ENCODE data around the gene CLEC4F. TPM values are rescaled to one million over a fixed set of nuclear protein-coding genes. Genes with fewer than 3 reads are reported as not detected.
A peak's percentile ranks its signal among the peaks of the same experiment; 100 is the strongest.

Gene CLEC4F
- total RNA-seq, 1 experiment from 2014 or later: not detected

- no peaks in the 10 kb centered on the region for H3K9me3 ChIP-seq
- H3K27me3 ChIP-seq: no peaks in the 10 kb centered on the region
- H3K36me3 ChIP-seq: no peaks in the 10 kb centered on the region
- H3K4me3 ChIP-seq: no peak overlapping the region
- DNase-seq: no peak
These were observed 10.0 kb upstream of the CLEC4F start for GRCh38 chr2:70830366-70830765.

DNA sequence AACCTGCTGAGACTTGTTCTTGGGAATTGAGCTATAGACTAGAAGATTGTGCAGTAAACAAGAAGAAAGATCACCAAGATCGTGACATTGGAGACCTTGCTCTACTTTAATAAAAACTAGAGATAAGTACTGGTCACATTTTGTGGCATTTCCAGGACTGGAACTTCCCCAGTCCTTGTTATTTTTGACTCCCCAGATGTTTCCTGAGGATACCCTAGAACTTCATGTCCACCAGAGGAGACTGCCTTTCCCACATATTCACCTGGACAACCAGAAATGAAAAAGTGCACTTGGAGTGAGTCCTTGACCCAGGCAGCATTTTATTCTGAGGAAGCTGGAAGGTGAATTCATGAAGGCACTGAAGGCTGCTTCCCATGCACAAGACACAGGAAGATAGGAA lies 9.5 kb upstream of the CLEC4F start:
- H3K36me3 ChIP-seq: no peaks in the 10 kb centered on the region
- no peaks in the 10 kb centered on the region for H3K27me3 ChIP-seq
- no peak for DNase-seq
- H3K9me3 ChIP-seq: no peaks in the 10 kb centered on the region
- H3K4me3 ChIP-seq: no peak overlapping the region

GRCh38 chr2:70828914-70829824 lies 8.8 kb upstream of the CLEC4F start:
- H3K4me3 ChIP-seq: no peak overlapping the region
- H3K36me3 ChIP-seq: no peaks in the 10 kb centered on the region
- no peaks in the 10 kb centered on the region for H3K27me3 ChIP-seq

GRCh38 chr2:70828115-70828514 lies 7.7 kb upstream of the CLEC4F start:
- DNase-seq: no peak
- no peaks in the 10 kb centered on the region for H3K27me3 ChIP-seq
- no peaks in the 10 kb centered on the region for H3K36me3 ChIP-seq
- H3K4me3 ChIP-seq: no peak overlapping the region
- no peaks in the 10 kb centered on the region for H3K9me3 ChIP-seq

More at GRCh38 chr2:70828914-70829824, 8.8 kb upstream of the CLEC4F start:
- DNase-seq: peak; percentile 56
- no peaks in the 10 kb centered on the region for H3K9me3 ChIP-seq

DNA sequence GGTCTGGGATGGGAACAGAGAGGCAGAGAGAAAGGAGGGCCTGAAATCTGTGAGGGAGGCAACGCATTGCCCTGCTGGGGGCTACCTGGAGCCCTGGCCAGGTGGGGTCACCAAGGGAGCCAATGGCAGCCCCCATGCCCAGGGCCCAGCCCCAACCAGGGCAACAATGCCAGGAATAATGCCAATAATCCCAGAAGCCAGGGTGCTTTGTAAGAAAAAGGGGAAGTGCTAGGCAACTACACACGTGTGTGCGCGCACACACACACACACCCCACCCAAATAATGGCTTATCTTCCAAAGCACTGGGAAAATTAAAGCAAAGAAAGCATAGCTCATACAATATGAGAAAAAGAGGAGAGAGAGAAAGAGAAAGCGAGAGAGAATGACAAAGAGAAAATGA lies 7.0 kb upstream of the CLEC4F start:
- DNase-seq: no peak
- no peaks in the 10 kb centered on the region for H3K9me3 ChIP-seq
- H3K4me3 ChIP-seq: no peak overlapping the region
- H3K27me3 ChIP-seq: no peaks in the 10 kb centered on the region
- no peaks in the 10 kb centered on the region for H3K36me3 ChIP-seq

DNA sequence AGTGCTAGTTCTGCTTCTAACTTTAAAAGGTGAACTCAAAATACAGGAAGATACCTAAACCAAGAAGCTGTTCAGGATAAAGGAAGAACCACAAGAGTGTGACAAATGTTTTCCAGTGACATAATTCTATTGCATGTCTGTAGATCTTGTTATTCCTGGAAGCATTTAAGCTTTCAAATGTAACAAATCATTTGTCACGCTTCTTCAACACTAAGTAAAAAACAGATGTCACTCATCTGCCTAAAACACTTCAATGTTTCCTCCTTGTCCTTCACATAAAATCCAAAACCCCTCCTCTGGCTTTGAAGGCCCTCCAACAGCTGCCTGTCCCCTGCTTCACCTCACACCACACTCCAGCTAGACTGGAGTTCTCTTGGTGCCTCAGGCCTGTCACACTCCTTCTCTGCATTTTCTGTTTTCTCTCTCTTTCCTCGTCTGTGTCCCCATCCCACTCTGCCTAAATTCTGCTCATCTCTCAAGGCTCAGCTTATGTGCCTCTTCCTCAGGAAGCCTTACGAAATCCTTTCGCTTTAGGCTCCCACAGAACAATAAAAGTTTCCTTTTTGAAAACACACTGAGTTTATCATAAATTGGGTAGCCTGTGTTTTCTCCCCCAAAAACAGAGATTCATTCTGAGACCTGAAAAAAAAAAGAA lies 6.4 kb upstream of the CLEC4F start:
- Histone ChIP-seq H3K27me3 (no peaks in the 10 kb centered on the region), H3K36me3 (no peaks in the 10 kb centered on the region), H3K9me3 (no peaks in the 10 kb centered on the region), H3K4me3 (no peak overlapping the region)
- DNase-seq: no peak

GRCh38 chr2:70823249-70823648 lies 2.9 kb upstream of the CLEC4F start:
- no peaks in the 10 kb centered on the region for H3K27me3 ChIP-seq
- DNase-seq: no peak
- H3K9me3 ChIP-seq: no peaks in the 10 kb centered on the region
- no peak overlapping the region for H3K4me3 ChIP-seq
- H3K36me3 ChIP-seq: no peaks in the 10 kb centered on the region

- no peak for DNase-seq
- Histone ChIP-seq H3K4me3 (no peak overlapping the region), H3K9me3 (no peaks in the 10 kb centered on the region), H3K27me3 (no peaks in the 10 kb centered on the region), H3K36me3 (no peaks in the 10 kb centered on the region)
These were observed 2.4 kb upstream of the CLEC4F start for GRCh38 chr2:70822843-70823242.

DNA sequence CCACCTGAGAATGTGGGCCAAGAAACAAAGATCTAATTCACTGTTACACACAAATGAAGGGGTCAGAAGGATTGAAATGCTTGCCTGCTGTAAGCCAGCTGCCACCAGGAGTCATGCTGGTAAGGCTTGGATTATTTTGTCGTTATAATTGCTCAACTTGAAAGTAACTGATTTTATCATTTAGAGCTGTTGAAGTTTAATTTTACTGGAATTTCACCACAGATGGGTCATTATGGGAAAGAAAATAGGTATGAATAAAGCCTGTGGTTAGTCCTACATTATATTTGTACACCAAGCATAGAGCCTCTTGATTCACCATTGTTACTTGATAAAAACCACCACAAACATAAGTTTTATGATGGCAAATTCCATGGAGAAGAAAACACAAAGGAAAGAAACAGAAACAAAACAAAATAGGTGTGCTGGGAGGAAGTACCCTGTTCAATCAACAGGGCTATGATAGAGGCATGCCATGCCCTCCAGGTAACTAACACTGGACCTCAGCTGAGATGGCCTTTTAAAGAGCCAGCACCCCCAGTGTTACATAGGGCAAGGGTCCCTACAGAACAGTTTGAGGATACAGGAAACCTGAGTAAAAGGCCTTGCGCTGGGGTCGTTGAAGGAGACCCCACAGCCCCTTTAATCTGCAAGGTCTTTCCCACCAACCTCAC lies 3.0 kb downstream of the CLEC4F start:
- no peaks in the 10 kb centered on the region for H3K27me3 ChIP-seq

DNA sequence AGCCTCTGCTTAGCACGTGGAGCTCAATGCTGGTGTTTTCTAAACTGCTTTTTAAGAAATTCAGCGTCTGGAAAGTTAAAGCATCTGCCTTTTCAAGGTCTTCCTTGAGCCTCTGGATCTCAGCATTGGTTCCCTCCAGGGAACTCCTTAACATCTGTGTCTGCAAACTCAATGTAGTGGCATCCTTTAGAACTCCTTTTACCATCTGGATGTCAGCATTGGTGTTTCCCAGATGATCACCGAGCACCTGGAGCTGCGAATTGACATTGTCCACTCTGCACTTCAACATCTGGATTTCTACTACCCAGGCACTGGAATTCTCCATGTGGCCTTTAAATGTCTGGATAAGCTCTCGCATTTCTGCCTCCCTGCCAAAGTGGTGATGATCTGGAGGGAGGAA lies 3.7 kb downstream of the CLEC4F start:
- no peaks in the 10 kb centered on the region for H3K9me3 ChIP-seq
- H3K4me3 ChIP-seq: no peak overlapping the region
- no peaks in the 10 kb centered on the region for H3K27me3 ChIP-seq
- DNase-seq: no peak
- no peaks in the 10 kb centered on the region for H3K36me3 ChIP-seq

More for the DNA sequence above, 3.0 kb downstream of the CLEC4F start:
- no peak overlapping the region for H3K4me3 ChIP-seq
- H3K9me3 ChIP-seq: no peaks in the 10 kb centered on the region
- H3K36me3 ChIP-seq: no peaks in the 10 kb centered on the region
- DNase-seq: no peak

DNA sequence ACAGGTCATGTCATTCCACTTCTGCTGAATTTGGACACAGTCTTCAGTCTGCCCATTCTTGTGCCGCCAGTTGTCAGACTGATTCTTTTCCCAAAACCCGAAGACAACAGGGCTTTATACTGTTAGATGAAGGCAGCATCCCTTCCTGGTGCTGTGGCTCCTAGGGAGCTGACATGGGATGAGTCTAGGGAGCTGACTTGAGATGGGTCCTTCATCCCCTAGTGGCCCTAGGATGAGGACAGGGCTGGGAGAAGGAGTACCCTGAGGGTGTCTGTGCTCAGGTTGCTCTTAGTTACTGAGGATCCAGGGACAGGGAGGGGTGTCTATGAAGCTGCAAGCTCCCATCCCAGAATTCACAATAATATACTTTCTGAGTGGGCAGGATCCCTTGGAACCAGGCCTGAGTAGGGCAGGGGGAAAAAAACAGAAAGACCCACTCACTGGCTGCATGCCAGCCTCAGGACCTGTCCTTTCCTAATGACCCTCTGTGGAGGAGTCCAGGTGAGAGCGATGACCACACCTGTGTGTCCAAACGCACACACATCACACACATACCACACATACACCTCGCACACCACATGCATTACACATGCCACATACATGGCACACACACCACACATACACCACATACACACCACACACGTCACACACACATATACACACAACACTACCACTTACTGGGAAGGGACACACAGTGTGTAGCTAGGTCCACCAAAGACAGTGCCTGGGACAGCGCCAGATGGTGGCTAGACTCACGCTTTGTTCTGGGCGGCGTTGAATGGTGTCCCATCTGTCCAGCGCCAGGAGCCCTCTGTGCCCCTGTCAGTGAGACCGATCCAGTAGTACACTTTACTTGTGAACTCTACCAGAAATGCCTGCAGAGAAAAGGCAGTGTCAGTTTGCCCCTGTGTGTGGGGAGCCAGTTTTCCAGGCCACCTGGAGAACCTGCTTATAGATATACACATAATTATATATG lies 11.1 kb downstream of the CLEC4F start:
- H3K27me3 ChIP-seq: no peaks in the 10 kb centered on the region
- no peak overlapping the region for H3K4me3 ChIP-seq
- H3K9me3 ChIP-seq: no peaks in the 10 kb centered on the region
- DNase-seq: no peak
- H3K36me3 ChIP-seq: no peaks in the 10 kb centered on the region

DNA sequence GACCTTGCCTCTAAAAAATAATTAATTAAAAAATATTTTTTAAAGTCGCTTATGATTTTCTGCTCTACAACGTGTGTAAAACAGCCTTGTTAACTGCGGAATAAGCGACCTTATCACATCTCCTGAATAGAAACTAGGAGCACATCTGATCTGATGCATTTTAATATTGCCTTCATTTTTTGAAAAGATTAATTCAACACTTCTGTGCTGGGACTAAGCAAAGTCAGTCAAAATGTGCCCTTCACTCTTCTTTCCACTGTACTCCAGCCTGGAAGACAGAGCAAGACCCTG lies 12.6 kb downstream of the CLEC4F start:
- no peaks in the 10 kb centered on the region for H3K9me3 ChIP-seq
- no peaks in the 10 kb centered on the region for H3K36me3 ChIP-seq
- H3K4me3 ChIP-seq: no peak overlapping the region
- H3K27me3 ChIP-seq: no peaks in the 10 kb centered on the region
- no peak for DNase-seq

GRCh38 chr2:70807102-70807827 lies 13.1 kb downstream of the CLEC4F start:
- no peaks in the 10 kb centered on the region for H3K27me3 ChIP-seq
- DNase-seq: no peak
- H3K9me3 ChIP-seq: no peaks in the 10 kb centered on the region
- no peak overlapping the region for H3K4me3 ChIP-seq
- no peaks in the 10 kb centered on the region for H3K36me3 ChIP-seq

DNA sequence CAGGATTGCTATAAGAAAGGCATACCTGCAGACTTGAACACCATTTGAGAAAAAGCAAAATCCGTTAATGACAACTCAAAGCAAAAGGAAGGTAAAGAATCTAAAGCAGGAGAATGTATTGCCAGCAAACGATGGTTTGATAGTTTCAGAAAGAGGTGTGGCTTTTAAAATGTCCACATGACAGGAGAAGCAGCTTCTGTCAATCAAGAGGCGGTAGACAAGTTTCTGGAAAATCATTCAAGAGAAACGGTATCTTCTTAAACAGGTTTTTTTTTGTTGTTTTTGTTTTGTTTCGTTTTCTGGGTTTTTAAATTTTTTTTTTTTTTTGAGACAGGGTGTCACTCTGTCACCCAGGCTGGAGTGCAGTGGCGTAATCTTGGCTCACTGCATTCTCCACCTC lies 13.8 kb downstream of the CLEC4F start:
- no peak for DNase-seq
- Histone ChIP-seq H3K4me3 (no peak overlapping the region), H3K9me3 (no peaks in the 10 kb centered on the region), H3K27me3 (no peaks in the 10 kb centered on the region), H3K36me3 (no peaks in the 10 kb centered on the region)

- H3K9me3 ChIP-seq: no peaks in the 10 kb centered on the region
- DNase-seq: no peak
- no peaks in the 10 kb centered on the region for H3K36me3 ChIP-seq
- H3K4me3 ChIP-seq: no peak overlapping the region
- H3K27me3 ChIP-seq: no peaks in the 10 kb centered on the region
These were observed 14.4 kb downstream of the CLEC4F start for GRCh38 chr2:70806013-70806412.
